DND-41 (cell line): ENCODE data around the gene RASGRP3.

Experiments
- ATAC-seq: fragments of 200-7000 bp; cut with Tn5 transposase; 3 replicates; pipeline ENCODE4 v1.9.1; 2021; ENCODE audit warnings: low read depth; ENCODE audit not compliant: insufficient read depth
- DNase-seq: peaks from one replicate; pipeline ENCODE4 v3.0.0-alpha.2; 2020
- H2AFZ ChIP-seq: 2 replicates; pipeline ENCODE4 v1.6.0; 2012; ENCODE audit warnings: low read depth, low read length
- H3K27ac ChIP-seq: 2 replicates; pipeline ENCODE4 v1.5.1; 2012; ENCODE audit warnings: low read length, inconsistent platforms
- H3K27me3 ChIP-seq: fragments of 200-600 bp; sonication (generic); 2 replicates; pipeline ENCODE4 v1.6.0; 2012; ENCODE audit warnings: low read length, mild to moderate bottlenecking, inconsistent platforms; ENCODE audit not compliant: insufficient read depth, poor library complexity
- H3K36me3 ChIP-seq: 2 replicates; pipeline ENCODE4 v1.5.1; 2012; ENCODE audit warnings: low read length, inconsistent platforms; ENCODE audit not compliant: insufficient read depth
- H3K4me1 ChIP-seq: 2 replicates; pipeline ENCODE4 v1.5.1; 2012; ENCODE audit warnings: mild to moderate bottlenecking, low read length; ENCODE audit not compliant: insufficient read depth
- H3K4me2 ChIP-seq: 2 replicates; pipeline ENCODE4 v1.6.0; 2012; ENCODE audit warnings: mild to moderate bottlenecking, moderate library complexity, low read length, inconsistent platforms; ENCODE audit not compliant: insufficient read depth
- H3K4me3 ChIP-seq, 2 experiments: fragments of 200-600 bp in 1 of 2; shearing (Covaris generic) in 1 of 2; 2 replicates each; pipeline ENCODE4 v1.5.1; 2012 to 2016; ENCODE audit warnings: inconsistent platforms in 2 of 2, low read length in 2 of 2, mild to moderate bottlenecking in 2 of 2, low read depth in 1 of 2, moderate library complexity in 1 of 2
- H3K79me2 ChIP-seq: 2 replicates; pipeline ENCODE4 v1.6.0; 2012; ENCODE audit warnings: low read length, inconsistent platforms; ENCODE audit not compliant: insufficient read depth
- H3K9ac ChIP-seq: 2 replicates; pipeline ENCODE4 v1.6.0; 2012; ENCODE audit warnings: low read depth, mild to moderate bottlenecking, inconsistent platforms, low read length, moderate library complexity
- H3K9me3 ChIP-seq: 2 replicates; pipeline ENCODE4 v1.5.1; 2012; ENCODE audit warnings: low read length, moderate library complexity, mild to moderate bottlenecking, inconsistent platforms; ENCODE audit not compliant: insufficient read depth, severe bottlenecking
- H4K20me1 ChIP-seq: 2 replicates; pipeline ENCODE4 v1.6.0; 2012; ENCODE audit warnings: low read length; ENCODE audit not compliant: insufficient read depth
- EZH2 ChIP-seq: IDR thresholded peaks from 3 replicates; pipeline ENCODE4 v1.6.1; 2012; ENCODE audit warnings: borderline replicate concordance, low read depth, mild to moderate bottlenecking, moderate library complexity, low read length, inconsistent platforms; ENCODE audit not compliant: severe bottlenecking
- TF ChIP-seq, protein P1 (sequence below): IDR thresholded peaks from 2 replicates; pipeline ENCODE4 v1.5.1; 2012; ENCODE audit warnings: borderline replicate concordance, low read length, moderate library complexity, mild to moderate bottlenecking; ENCODE audit not compliant: poor library complexity, severe bottlenecking; ENCODE audit errors: extremely low read depth

RASGRP3 gene

GRCh38 chr2:33491441-33492084 is 15.1 kb downstream of the RASGRP3 start:
- H3K4me3 ChIP-seq = no peak overlapping the region
- ATAC-seq = no peak
- H3K9me3 ChIP-seq = peaks cover 2% of the 10 kb centered on the region
- TF ChIP-seq EZH2 = no peak
- TF ChIP-seq, protein P1, sequence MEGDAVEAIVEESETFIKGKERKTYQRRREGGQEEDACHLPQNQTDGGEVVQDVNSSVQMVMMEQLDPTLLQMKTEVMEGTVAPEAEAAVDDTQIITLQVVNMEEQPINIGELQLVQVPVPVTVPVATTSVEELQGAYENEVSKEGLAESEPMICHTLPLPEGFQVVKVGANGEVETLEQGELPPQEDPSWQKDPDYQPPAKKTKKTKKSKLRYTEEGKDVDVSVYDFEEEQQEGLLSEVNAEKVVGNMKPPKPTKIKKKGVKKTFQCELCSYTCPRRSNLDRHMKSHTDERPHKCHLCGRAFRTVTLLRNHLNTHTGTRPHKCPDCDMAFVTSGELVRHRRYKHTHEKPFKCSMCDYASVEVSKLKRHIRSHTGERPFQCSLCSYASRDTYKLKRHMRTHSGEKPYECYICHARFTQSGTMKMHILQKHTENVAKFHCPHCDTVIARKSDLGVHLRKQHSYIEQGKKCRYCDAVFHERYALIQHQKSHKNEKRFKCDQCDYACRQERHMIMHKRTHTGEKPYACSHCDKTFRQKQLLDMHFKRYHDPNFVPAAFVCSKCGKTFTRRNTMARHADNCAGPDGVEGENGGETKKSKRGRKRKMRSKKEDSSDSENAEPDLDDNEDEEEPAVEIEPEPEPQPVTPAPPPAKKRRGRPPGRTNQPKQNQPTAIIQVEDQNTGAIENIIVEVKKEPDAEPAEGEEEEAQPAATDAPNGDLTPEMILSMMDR = no peak
- no peak overlapping the region for H2AFZ ChIP-seq
- H3K4me1 ChIP-seq = no peaks in the 10 kb centered on the region
- no peaks in the 10 kb centered on the region for H3K27me3 ChIP-seq
- no peak overlapping the region for H3K9ac ChIP-seq
- H3K4me2 ChIP-seq = no peak overlapping the region
- no peak for DNase-seq
- H4K20me1 ChIP-seq = no peaks in the 10 kb centered on the region
- no peaks in the 10 kb centered on the region for H3K36me3 ChIP-seq
- no peak overlapping the region for H3K27ac ChIP-seq
- no peaks in the 10 kb centered on the region for H3K79me2 ChIP-seq

DNA sequence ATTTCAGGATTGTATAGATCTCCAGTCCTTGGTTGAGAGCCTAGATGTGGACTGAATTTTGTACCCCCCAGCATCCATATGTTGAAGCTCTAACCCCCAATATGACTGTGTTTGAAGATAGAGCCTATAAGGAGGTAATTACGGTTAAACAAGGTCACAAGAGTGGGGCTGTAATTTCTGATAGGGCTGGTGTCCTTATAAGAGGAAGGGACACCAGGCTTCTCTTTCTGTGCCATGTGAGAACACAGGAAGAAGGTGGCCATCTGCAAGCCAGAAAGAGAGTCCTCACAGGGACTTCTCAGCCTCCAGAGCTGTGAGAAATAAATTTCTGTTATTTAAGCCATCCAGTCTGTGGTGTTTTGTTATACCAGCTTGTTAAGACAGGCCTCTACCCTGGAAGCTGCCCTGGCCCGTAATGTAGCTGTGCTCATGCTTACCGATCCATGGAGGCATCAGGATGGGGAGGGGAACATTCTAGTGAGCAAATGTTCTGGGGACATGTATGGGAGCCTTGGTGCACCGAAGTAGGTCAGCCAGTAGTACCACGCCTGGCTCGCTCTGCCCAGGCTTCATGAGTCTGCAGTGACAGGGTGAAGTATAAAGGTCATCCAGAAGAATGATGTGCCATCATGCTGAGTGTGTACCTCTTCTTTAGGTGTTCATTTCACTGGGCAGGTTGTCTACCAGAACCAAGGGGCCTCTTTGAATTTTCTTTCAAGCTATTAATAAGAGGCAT is 16.1 kb downstream of the RASGRP3 start:
- Histone ChIP-seq H2AFZ (no peak overlapping the region), H3K4me2 (no peak overlapping the region), H4K20me1 (no peaks in the 10 kb centered on the region), H3K9me3 (no peaks in the 10 kb centered on the region), H3K27ac (no peak overlapping the region), H3K79me2 (no peaks in the 10 kb centered on the region), H3K27me3 (no peaks in the 10 kb centered on the region), H3K36me3 (no peaks in the 10 kb centered on the region), H3K4me1 (peaks cover 4% of the 10 kb centered on the region; the same call in 1 of the 2 replicates), H3K4me3 (no peak overlapping the region), H3K9ac (no peak overlapping the region)
- TF ChIP-seq, protein P1 = no peak
- no peak for TF ChIP-seq EZH2
- no peak for ATAC-seq
- no peak for DNase-seq

- Histone ChIP-seq H3K9ac (no peak overlapping the region), H3K4me1 (peaks cover 8% of the 10 kb centered on the region; the same call in 1 of the 2 replicates), H3K4me2 (no peak overlapping the region), H4K20me1 (no peaks in the 10 kb centered on the region), H3K79me2 (no peaks in the 10 kb centered on the region), H3K27me3 (no peaks in the 10 kb centered on the region), H3K27ac (no peak overlapping the region), H3K36me3 (no peaks in the 10 kb centered on the region), H2AFZ (no peak overlapping the region), H3K4me3 (no peak overlapping the region), H3K9me3 (no peaks in the 10 kb centered on the region)
- TF ChIP-seq EZH2 = no peak
- TF ChIP-seq, protein P1 = no peak
- DNase-seq = no peak
- no peak for ATAC-seq
Observed at GRCh38 chr2:33494155-33494779, 17.8 kb downstream of the RASGRP3 start.
